ENCODE results near the gene ZNF530. TPM values are rescaled to one million over a fixed set of nuclear protein-coding genes. Genes with fewer than 3 reads are reported as not detected.

Gene ZNF530
- total RNA-seq, 4 donors from 2014 or later: 0.70 to 3.9 (median 1.8) TPM

DNA sequence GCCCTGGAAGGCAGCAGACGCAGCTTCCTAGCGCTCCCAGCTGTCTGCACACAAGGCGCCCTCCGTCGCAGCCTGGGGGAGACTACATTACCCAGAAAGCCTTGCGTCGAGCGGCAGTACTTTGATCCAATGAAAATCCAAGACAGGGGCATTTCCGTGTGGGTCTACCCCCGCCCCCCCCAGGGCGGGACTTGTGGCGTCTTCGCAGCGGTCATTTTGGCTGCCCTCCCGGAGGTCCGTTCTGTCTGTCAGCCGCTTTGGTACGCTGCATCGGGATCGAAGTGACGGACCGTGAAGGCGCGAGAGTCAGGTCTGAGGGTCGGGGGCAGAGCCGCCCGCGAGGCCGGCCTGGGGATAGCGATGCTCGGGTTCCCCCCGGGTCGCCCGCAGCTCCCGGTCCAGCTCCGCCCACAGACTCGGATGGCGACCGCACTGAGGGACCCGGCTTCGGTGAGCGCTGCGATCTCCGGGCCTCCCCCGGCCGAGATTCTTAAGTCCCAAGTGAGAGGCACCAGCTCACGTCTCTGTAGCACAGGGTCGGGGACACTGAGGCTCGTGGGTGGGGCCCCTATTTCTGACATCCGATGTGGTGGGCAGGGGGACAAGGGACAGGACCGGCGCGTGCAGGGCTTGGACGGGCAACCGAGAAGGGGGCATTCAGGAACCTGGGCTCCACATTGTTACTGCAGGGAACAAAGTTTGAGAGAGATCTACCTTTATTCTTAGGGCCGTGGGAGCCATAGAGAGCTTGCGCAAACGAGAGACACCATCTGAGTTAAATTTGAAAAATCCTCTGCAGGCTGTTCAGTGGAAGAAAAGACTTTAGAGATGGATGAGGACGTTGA is 33.5 kb downstream of the ZNF530 start, which contains the start of gene ZNF211:
TSS of gene ZNF211 (plus strand) at position 182 of the 845 bp plus-strand sequence. CDS start at position 361, 179 bp downstream.
- DNase-seq: peak; percentile 38
- intact Hi-C loops (cut with DNase I): no loop called here
- Histone ChIP-seq H3K9me3 (peaks cover 9 to 43% (median 34%) of the 10 kb centered on the region in 3 donors), H3K4me3 (peak within 1 kb of the TSS; percentile 74 to 96 (median 84)), H3K27me3 (no peaks in the 10 kb centered on the region), H3K36me3 (peaks cover 0 to 41% (median 0%) of the 10 kb centered on the region in 3 donors), H3K27ac (peak within 1 kb of the TSS; percentile 77 to 89 (median 86)), H3K4me1 (peaks cover 5 to 20% (median 7%) of the 10 kb centered on the region in 3 donors)
- WGBS, 2 donors: 7 to 10% methylated on average over 6 to 9 of the region's 59 CpGs
- TF ChIP-seq, protein P1, sequence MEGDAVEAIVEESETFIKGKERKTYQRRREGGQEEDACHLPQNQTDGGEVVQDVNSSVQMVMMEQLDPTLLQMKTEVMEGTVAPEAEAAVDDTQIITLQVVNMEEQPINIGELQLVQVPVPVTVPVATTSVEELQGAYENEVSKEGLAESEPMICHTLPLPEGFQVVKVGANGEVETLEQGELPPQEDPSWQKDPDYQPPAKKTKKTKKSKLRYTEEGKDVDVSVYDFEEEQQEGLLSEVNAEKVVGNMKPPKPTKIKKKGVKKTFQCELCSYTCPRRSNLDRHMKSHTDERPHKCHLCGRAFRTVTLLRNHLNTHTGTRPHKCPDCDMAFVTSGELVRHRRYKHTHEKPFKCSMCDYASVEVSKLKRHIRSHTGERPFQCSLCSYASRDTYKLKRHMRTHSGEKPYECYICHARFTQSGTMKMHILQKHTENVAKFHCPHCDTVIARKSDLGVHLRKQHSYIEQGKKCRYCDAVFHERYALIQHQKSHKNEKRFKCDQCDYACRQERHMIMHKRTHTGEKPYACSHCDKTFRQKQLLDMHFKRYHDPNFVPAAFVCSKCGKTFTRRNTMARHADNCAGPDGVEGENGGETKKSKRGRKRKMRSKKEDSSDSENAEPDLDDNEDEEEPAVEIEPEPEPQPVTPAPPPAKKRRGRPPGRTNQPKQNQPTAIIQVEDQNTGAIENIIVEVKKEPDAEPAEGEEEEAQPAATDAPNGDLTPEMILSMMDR (IDR thresholded peaks at IDR 0.05): peak in 1 of 6 experiments; percentile 13
- TF ChIP-seq POLR2A (IDR thresholded peaks at IDR 0.05): peak in 1 of 4 donors; percentile 30

DNA sequence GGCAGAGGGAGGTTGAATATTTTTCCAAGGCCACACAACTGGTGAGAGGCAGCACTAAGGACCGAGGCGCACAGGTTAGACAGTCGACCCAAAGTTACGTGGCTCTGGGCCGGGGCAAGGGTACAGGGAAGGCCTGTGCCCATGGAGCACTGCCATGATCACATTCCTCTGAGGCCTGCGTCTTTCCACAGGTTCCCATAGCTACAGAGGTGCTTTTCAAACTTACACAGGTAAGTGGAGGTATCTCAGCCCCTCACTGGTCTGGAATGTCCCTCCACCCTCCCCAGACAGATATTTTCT is 34.1 kb downstream of the ZNF530 start:
- H3K4me3 ChIP-seq: peak overlapping the region; percentile 74 to 96 (median 84)
- H3K27me3 ChIP-seq: no peaks in the 10 kb centered on the region
- H3K36me3 ChIP-seq: peaks cover 0 to 47% (median 0%) of the 10 kb centered on the region in 3 donors
- TF ChIP-seq, protein P1 (IDR thresholded peaks at IDR 0.05): no peak
- no peak for TF ChIP-seq POLR2A (IDR thresholded peaks at IDR 0.05)
- no peak for DNase-seq
- H3K9me3 ChIP-seq: peaks cover 12 to 43% (median 37%) of the 10 kb centered on the region in 3 donors
- WGBS, 2 donors: 42 to 44% methylated on average over 6 of the region's 6 CpGs
- H3K27ac ChIP-seq: peak overlapping the region in 2 of 4 donors; percentile 85 to 89
- H3K4me1 ChIP-seq: peaks cover 5 to 20% (median 7%) of the 10 kb centered on the region in 3 donors
- intact Hi-C loops (cut with DNase I): no loop called here

DNA sequence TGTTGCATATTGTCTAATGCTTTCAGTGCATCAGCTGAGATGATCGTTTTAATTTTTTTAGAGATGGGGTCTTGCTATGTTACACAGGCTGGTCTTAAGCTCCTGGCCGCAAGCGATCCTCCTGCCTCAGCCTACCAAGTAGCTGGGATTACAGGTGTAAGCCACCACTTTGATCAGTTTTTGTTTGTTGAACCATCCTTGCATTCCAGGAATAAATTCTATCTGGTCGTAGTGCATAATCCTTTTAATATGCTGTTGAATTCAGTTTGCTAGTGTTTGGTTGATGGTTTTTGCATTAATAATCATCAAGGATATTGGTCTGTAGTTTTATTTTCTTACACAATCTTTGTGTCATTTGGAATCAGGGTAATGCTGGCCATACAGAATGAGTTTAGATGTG is 37.7 kb downstream of the ZNF530 start:
- TF ChIP-seq, protein P1 (IDR thresholded peaks at IDR 0.05): no peak
- TF ChIP-seq POLR2A (IDR thresholded peaks at IDR 0.05): no peak
- no peak for DNase-seq
- Histone ChIP-seq H3K27me3 (no peaks in the 10 kb centered on the region), H3K9me3 (peaks cover 12 to 77% (median 55%) of the 10 kb centered on the region in 3 donors), H3K36me3 (peaks cover 23 to 83% (median 24%) of the 10 kb centered on the region in 3 donors), H3K4me1 (peaks cover 5 to 18% (median 7%) of the 10 kb centered on the region in 3 donors), H3K4me3 (no peak overlapping the region), H3K27ac (no peak overlapping the region)
- WGBS, 2 donors: 88 to 100% methylated on average over 3 to 4 of the region's 4 CpGs
- intact Hi-C loops (cut with DNase I): no loop called here

DNA sequence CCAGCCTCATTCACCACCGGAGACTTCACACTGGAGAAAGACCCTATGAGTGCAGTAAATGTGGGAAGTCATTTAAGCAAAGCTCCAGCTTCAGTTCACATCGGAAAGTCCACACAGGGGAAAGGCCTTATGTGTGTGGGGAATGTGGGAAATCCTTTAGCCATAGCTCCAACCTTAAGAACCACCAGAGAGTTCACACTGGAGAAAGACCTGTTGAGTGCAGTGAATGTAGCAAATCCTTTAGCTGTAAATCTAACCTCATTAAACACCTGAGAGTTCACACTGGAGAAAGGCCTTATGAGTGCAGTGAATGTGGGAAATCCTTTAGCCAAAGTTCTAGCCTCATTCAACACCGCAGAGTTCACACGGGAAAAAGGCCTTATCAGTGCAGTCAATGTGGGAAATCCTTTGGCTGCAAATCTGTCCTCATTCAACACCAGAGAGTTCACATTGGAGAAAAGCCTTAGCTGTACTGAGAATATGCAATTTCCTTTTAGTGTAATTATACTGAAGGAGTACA is 42.1 kb downstream of the ZNF530 start:
- intact Hi-C loops (cut with DNase I): no loop called here
- WGBS, 2 donors: 95 to 97% methylated on average over 4 of the region's 4 CpGs

More for the DNA sequence above, 42.1 kb downstream of the ZNF530 start:
- TF ChIP-seq POLR2A (IDR thresholded peaks at IDR 0.05): no peak
- TF ChIP-seq, protein P1 (IDR thresholded peaks at IDR 0.05): no peak
- Histone ChIP-seq H3K4me1 (peaks cover 0 to 6% (median 0%) of the 10 kb centered on the region in 3 donors), H3K4me3 (no peak overlapping the region), H3K27ac (no peak overlapping the region), H3K27me3 (no peaks in the 10 kb centered on the region), H3K9me3 (peaks cover 12 to 79% (median 48%) of the 10 kb centered on the region in 3 donors), H3K36me3 (peaks cover 23 to 63% (median 24%) of the 10 kb centered on the region in 3 donors)
- no peak for DNase-seq
